GM12872 (cell line): Measurements from ENCODE around the gene ANKS1A.

Experiments
- CTCF ChIP-seq: IDR thresholded peaks from 3 replicates; pipeline ENCODE4 v1.5.1; 2011; ENCODE audit warnings: low read depth, mild to moderate bottlenecking, low read length, moderate library complexity; ENCODE audit not compliant: insufficient read depth

ANKS1A gene

GRCh38 chr6:35086282-35086632, 197.2 kb downstream of the ANKS1A start:
- TF ChIP-seq CTCF, result no peak

GRCh38 chr6:35086636-35087360, 197.7 kb downstream of the ANKS1A start:
- TF ChIP-seq CTCF, result no peak

GRCh38 chr6:35087361-35088280, 198.6 kb downstream of the ANKS1A start:
- TF ChIP-seq CTCF, result no peak

DNA sequence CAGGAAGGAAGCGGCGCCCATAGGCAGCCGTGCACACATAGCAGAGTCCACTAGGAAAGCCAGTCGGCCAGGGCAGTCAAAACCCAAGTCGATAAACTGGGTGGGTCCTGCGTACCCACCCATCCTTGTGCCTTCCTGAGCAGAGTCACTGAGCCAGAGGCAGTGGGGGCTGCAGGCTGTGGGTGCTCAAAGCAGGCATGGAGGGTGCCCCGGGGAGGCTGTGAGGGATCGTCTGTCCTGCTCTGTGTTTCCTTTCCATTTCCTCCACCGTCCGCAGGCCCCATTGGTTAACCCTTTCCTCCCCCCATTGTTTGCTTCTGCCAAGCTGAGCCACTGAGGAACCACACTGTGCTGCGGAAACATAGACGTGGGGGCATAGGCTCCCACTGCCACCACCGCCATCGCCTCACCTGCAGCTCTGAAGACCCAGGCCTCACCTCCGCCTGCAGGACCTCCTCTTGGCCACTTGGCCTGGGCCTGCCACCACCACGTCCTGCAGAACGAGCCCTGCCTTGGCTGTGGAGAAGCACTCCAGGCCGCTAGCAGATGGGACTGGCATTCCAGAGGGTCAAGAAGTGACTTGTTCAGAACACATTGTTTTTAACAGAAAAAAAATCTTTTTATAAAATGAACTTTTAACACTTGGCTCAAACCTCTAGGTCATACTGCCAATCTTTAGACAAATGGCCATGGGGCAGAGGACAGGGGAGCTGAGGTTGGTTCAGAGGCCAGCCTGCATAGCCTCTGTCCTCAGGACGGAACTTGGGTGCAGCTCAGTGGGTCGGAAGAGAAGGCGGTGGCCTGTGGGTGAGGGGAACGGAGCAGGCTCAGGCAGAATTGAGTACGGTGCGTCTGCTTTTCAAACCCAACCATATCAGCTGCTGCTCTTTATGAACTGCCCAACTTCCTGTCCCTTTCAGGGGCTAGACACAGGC, 199.5 kb downstream of the ANKS1A start:
- TF ChIP-seq CTCF, result no peak

DNA sequence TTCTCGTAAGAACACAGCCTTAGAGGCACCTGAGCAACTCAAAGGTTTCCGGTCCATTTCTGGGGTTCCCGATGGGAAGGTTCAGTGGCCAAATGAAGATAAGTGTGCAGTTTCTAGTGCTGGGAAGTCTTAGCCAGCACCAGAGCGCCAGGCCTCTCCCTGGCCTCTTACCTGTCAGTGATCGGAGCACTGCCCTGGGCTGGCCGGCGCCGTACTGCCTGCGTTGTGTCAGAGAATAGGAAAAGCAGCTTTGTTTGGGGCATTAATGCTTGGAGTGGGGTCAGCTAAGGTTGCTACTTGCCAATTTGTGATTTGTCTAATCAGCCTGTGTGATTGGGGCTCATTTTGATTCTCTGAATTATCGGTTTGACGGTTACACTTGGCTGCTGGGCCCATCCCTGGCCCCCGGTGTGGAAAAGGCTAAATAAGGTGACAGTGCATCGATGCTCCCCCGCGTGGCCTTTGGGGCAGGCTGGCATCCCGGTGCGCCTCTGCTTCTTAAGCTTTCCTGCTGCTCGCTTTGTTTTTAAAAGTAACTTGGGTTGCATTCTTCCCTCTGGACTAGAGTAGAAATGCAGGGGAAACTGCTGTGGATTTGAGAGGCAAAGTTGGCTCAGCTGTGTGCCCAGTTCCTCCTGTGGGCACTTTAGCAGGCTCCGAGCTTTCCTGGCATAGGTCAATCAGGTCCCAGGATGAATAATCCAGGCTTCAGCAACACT, 200.3 kb downstream of the ANKS1A start:
- TF ChIP-seq CTCF, result no peak

DNA sequence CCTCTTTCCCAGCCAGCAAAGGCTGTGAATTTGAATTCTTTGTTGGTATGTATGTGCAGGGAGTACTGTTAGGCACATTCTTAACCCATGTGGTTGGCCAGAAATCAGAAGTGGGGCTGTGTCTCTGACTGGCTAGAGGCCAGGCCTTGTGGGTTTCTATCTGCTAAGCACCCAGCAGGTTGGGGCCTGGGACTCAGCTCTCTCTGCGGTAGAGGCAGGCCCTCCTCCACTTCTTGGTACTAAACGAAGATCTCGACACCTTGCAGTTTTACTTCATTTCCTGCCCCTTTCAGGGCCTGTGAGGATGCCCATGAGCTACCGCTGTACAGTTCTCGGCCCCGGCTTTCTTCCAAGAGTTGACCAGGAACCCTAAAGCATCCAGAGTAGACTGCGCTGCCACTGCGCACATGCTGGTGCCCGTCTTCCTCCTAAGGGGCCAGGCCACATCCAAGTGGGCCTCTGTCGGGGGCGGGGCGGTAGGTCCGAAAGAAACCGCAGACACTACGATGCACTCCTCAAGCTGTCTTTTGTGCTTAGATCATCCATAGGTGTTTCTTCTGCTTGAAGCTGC, 201.0 kb downstream of the ANKS1A start:
- TF ChIP-seq CTCF, result no peak
